Hepatocyte (in vitro differentiated cells): ENCODE results near the gene RAB11FIP4.

ENCODE experiments used
- EZH2 ChIP-seq: fragments of 200-600 bp; sonication (generic); IDR thresholded peaks from 2 replicates; pipeline ENCODE4 v1.6.1; 2016; ENCODE audit warnings: antibody characterized with exemption, mild to moderate bottlenecking, borderline replicate concordance
- TF ChIP-seq, protein P1 (sequence below): fragments of 200-600 bp; sonication (generic); IDR thresholded peaks from 2 replicates; pipeline ENCODE4 v1.5.1; 2016; ENCODE audit warnings: antibody characterized with exemption, mild to moderate bottlenecking; ENCODE audit not compliant: poor library complexity

DNA sequence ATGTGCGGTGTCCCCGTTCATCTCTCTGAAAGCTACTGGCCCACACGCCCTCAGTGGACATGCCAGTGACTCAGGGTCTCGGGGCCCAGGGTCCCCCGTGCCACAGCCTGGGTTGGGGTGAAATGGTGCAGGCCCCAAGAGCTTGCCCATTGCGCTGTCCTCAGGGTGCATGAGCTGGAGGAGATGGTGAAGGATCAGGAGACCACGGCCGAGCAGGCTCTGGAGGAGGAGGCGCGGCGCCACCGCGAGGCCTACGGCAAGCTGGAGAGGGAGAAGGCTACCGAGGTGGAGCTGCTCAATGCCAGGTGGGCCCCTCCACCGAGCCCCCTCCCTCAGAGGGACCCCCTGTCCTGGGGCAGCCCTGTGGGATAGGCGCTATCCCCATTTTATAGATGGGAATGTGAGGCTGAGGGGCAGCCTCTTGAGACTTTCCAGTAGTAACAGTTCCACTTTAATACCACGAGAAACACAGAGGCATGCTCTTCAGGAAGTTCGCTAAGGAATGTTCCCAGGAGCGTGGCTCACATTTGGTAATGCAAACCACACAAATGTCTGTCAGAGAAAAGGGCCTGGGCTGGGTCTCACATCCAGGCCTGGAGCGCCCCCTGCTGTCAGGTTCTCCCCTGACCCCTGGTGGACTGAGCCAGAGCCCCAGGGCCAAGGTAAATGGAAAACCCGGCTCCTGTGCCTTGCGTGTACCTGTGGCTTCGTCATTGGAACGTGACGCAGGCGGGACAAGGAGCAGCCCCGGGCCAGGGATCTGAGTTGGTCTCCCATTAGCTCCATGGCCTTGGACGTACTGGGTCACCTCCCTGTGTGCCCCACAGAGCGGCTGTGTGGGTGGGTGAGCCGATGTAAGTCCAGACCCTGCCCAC, 133.7 kb downstream of the RAB11FIP4 start:
- TF ChIP-seq, protein P1, sequence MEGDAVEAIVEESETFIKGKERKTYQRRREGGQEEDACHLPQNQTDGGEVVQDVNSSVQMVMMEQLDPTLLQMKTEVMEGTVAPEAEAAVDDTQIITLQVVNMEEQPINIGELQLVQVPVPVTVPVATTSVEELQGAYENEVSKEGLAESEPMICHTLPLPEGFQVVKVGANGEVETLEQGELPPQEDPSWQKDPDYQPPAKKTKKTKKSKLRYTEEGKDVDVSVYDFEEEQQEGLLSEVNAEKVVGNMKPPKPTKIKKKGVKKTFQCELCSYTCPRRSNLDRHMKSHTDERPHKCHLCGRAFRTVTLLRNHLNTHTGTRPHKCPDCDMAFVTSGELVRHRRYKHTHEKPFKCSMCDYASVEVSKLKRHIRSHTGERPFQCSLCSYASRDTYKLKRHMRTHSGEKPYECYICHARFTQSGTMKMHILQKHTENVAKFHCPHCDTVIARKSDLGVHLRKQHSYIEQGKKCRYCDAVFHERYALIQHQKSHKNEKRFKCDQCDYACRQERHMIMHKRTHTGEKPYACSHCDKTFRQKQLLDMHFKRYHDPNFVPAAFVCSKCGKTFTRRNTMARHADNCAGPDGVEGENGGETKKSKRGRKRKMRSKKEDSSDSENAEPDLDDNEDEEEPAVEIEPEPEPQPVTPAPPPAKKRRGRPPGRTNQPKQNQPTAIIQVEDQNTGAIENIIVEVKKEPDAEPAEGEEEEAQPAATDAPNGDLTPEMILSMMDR = peak; percentile 86
- no peak for TF ChIP-seq EZH2
